GM12874 (cell line): Measurements from ENCODE around the gene CMTM8.

Source experiments
- CTCF ChIP-seq: IDR thresholded peaks from 2 replicates; pipeline ENCODE4 v1.5.1; 2011; ENCODE audit warnings: low read depth, mild to moderate bottlenecking, control low read depth, low read length, moderate library complexity; ENCODE audit not compliant: insufficient read depth

Gene CMTM8

DNA sequence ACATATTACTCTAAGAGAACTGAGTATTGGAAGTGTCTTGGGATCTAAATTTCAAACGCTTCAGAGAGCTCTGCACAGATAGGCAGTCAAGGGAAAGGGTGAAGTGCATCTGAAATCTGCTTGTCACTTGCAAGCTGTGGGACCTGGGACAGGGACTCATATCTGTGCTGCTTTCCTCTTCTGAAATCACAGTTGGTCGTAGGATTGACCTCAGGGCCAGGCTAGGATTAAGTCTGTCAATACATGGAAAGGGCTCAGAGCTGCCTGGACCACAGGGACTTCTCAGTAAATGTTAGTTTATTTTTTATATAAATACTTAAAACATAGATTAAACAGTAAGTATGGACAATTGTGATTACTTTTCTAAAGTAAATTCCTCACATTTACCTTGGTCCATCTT, 78.5 kb downstream of the CMTM8 start:
- TF ChIP-seq CTCF: no peak

GRCh38 chr3:32319607-32320006, 81.1 kb downstream of the CMTM8 start:
- TF ChIP-seq CTCF: no peak

DNA sequence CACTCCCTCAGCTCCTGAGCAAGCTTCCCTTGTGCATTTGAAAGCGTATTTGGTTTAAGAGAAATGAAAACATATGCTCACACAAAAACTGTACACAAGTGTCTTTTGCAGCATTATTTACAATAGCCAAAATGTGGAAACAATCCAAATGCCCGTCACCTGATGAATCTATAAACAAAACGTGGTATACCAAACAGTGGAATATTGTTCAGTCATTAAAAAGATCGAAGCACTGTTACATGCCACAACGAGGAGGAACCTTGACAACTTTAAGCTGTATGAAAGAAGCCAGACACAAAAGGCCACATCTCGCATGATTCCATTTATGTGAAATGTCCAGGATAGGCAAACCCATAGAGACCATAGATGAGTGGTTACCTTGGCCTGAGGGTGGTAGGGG, 81.6 kb downstream of the CMTM8 start:
- no peak for TF ChIP-seq CTCF

GRCh38 chr3:32321095-32321790, 82.8 kb downstream of the CMTM8 start:
- no peak for TF ChIP-seq CTCF

DNA sequence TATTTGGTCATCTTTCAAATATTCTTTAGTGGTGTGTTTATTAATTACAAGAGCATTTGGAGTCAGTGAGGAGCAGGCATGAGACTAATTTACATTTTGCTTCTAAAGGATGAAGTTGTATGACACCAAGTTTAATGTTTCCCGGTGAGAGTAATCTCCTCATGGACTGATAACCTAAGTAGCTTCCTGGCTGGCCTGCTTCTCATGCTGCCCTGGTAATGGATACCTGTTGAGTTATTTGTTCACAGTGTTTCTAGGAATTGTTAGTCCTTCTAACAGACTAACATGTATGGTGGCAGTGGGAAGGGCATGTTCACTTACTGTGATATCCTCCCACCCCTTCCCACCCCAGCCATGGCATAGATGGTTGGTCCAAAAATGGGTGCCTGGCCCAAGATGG, 83.8 kb downstream of the CMTM8 start:
- no peak for TF ChIP-seq CTCF

DNA sequence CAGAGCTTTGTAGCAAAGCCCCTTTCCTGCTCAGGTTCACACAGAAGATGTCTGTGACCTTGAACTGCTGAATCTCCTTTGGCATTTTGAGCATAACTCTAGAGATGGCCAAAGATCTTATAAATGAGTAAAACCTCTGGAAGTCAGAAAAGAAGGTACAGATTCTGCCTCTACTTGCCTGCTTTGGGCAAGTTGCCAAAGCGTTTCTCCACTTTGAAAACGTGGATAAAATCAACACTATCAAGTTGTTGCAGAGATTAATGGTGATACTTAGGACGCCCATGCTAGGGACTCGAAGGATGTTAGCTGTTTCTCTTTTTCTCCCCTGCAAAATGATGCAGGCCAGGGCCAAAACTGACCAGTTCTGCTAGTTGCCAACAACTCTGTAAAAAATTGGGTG, 85.1 kb downstream of the CMTM8 start:
- TF ChIP-seq CTCF: no peak

- TF ChIP-seq CTCF: no peak
Measured at GRCh38 chr3:32325201-32325600, 86.7 kb downstream of the CMTM8 start.
